WTC11 (cell line): ENCODE data around the gene GON7. TPM values are rescaled to one million over a fixed set of nuclear protein-coding genes. Genes with fewer than 3 reads are reported as not detected.

ENCODE experiments used
- ATAC-seq: fragments of 200-7000 bp; cut with Tn5 transposase; 2 replicates; pipeline ENCODE4 v1.10.0; 2021; ENCODE audit warnings: mild to moderate bottlenecking, moderate library complexity
- CTCF ChIA-PET: fragments of 300-600 bp; sonication (Branson Sonifier 250); formaldehyde crosslinking; loops from one replicate; lab custom pipeline; 2021; ENCODE audit warnings: antibody characterized with exemption; lab: Charles Lee
- POLR2A ChIA-PET: fragments of 350-600 bp; sonication (Branson Sonifier 250); formaldehyde crosslinking; loops from one replicate; lab custom pipeline; 2021; ENCODE audit warnings: antibody characterized with exemption; lab: Charles Lee
- DNase-seq: peaks from one replicate; pipeline ENCODE4 v3.0.0; 2021; ENCODE audit warnings: low spot score
- H3K27ac Mint-ChIP-seq: 2 replicates; pipeline ENCODE4 v1.8.0; 2021; ENCODE audit warnings: mixed read lengths
- H3K27me3 Mint-ChIP-seq: 2 replicates; pipeline ENCODE4 v1.8.0; 2021; ENCODE audit warnings: low read depth, mild to moderate bottlenecking, moderate library complexity, mixed read lengths
- H3K36me3 Mint-ChIP-seq: 2 replicates; pipeline ENCODE4 v1.8.0; 2021; ENCODE audit warnings: mixed read lengths
- H3K4me1 Mint-ChIP-seq: 2 replicates; pipeline ENCODE4 v1.8.0; 2022; ENCODE audit warnings: mixed read lengths
- H3K4me3 Mint-ChIP-seq: 2 replicates; pipeline ENCODE4 v1.8.0; 2021; ENCODE audit warnings: mild to moderate bottlenecking, moderate library complexity, mixed read lengths
- H3K9me3 Mint-ChIP-seq: 2 replicates; pipeline ENCODE4 v1.8.0; 2021; ENCODE audit warnings: mixed read lengths
- AFF4 ChIP-seq: sonication (generic); formaldehyde crosslinking; IDR thresholded peaks from 2 replicates; pipeline ENCODE4 v1.8.1; 2023; ENCODE audit warnings: mild to moderate bottlenecking, missing genetic modification reagents, borderline replicate concordance
- E2F1 ChIP-seq: sonication (generic); formaldehyde crosslinking; IDR thresholded peaks from 2 replicates; pipeline ENCODE4 v1.8.0; 2022; ENCODE audit warnings: mild to moderate bottlenecking, missing genetic modification reagents
- ELF4 ChIP-seq: sonication (generic); formaldehyde crosslinking; IDR thresholded peaks from 2 replicates; pipeline ENCODE4 v1.8.1; 2022; ENCODE audit warnings: low read depth, mild to moderate bottlenecking, moderate library complexity, missing genetic modification reagents
- FOXP1 ChIP-seq: sonication (generic); formaldehyde crosslinking; IDR thresholded peaks from 2 replicates; pipeline ENCODE4 v1.8.0; 2022; ENCODE audit warnings: missing genetic modification reagents, mild to moderate bottlenecking, moderate library complexity, borderline replicate concordance
- HMGA2 ChIP-seq: fragments of 250-450 bp; sonication (Bioruptor Pico); IDR thresholded peaks from 2 replicates; pipeline ENCODE4 v1.4.0; 2021; ENCODE audit warnings: mild to moderate bottlenecking, moderate library complexity
- JAZF1 ChIP-seq: fragments of 250-450 bp; sonication (Bioruptor Pico); IDR thresholded peaks from 2 replicates; pipeline ENCODE4 v1.9.0; 2021; ENCODE audit warnings: moderate library complexity, mild to moderate bottlenecking, inconsistent platforms
- KAT7 ChIP-seq: sonication (generic); formaldehyde crosslinking; IDR thresholded peaks from 2 replicates; pipeline ENCODE4 v1.8.1; 2023; ENCODE audit warnings: missing genetic modification reagents, mild to moderate bottlenecking, borderline replicate concordance
- NR2C2 ChIP-seq: sonication (generic); formaldehyde crosslinking; IDR thresholded peaks from 2 replicates; pipeline ENCODE4 v1.8.0; 2022; ENCODE audit warnings: mild to moderate bottlenecking, missing genetic modification reagents
- PREB ChIP-seq: sonication (generic); formaldehyde crosslinking; IDR thresholded peaks from 2 replicates; pipeline ENCODE4 v1.8.1; 2022; ENCODE audit warnings: mild to moderate bottlenecking, missing genetic modification reagents, moderate library complexity, borderline replicate concordance
- RORB ChIP-seq: fragments of 250-450 bp; sonication (Bioruptor Pico); IDR thresholded peaks from 2 replicates; pipeline ENCODE4 v1.9.0; 2021; ENCODE audit warnings: mild to moderate bottlenecking
- STAT6 ChIP-seq: sonication (generic); formaldehyde crosslinking; conservative IDR thresholded peaks from 2 replicates; pipeline ENCODE4 v1.8.1; 2023; ENCODE audit warnings: mild to moderate bottlenecking, low read depth, missing genetic modification reagents, moderate library complexity
- TEAD4 ChIP-seq: sonication (generic); formaldehyde crosslinking; IDR thresholded peaks from 2 replicates; pipeline ENCODE4 v1.8.0; 2022; ENCODE audit warnings: mild to moderate bottlenecking, missing genetic modification reagents
- ZNF138 ChIP-seq: sonication (generic); formaldehyde crosslinking; conservative IDR thresholded peaks from 2 replicates; pipeline ENCODE4 v1.8.1; 2022; ENCODE audit warnings: mild to moderate bottlenecking, moderate library complexity, missing genetic modification reagents
- ZNF263 ChIP-seq: sonication (generic); formaldehyde crosslinking; IDR thresholded peaks from 2 replicates; pipeline ENCODE4 v1.8.1; 2022; ENCODE audit warnings: low read depth, mild to moderate bottlenecking, moderate library complexity, missing genetic modification reagents
- ZNF396 ChIP-seq: fragments of 250-450 bp; sonication (Bioruptor Pico); IDR thresholded peaks from 2 replicates; pipeline ENCODE4 v1.8.0; 2021; ENCODE audit warnings: mild to moderate bottlenecking, moderate library complexity, borderline replicate concordance
- ZNF423 ChIP-seq: fragments of 250-450 bp; sonication (Bioruptor Pico); IDR thresholded peaks from 2 replicates; pipeline ENCODE4 v2.1.2; 2022; ENCODE audit warnings: mild to moderate bottlenecking, moderate library complexity
- ZNF671 ChIP-seq: fragments of 250-450 bp; sonication (Bioruptor Pico); IDR thresholded peaks from 2 replicates; pipeline ENCODE4 v1.8.0; 2021; ENCODE audit warnings: mild to moderate bottlenecking
- total RNA-seq: library from RNA; stranded (reverse); gene quantifications from 3 replicates; pipeline ENCODE4 v1.2.3, GENCODE V29; 2021
- TF ChIP-seq, protein P1 (sequence below): sonication (generic); formaldehyde crosslinking; IDR thresholded peaks from 2 replicates; pipeline ENCODE4 v1.8.0; 2022; ENCODE audit warnings: mild to moderate bottlenecking, missing genetic modification reagents
- TF ChIP-seq, protein P2 (sequence below): sonication (generic); formaldehyde crosslinking; IDR thresholded peaks from 2 replicates; pipeline ENCODE4 v1.8.0; 2023; ENCODE audit warnings: mild to moderate bottlenecking, missing genetic modification reagents

The GON7 gene
- total RNA-seq, 1 experiment from 2014 or later, result 7.4 TPM

DNA sequence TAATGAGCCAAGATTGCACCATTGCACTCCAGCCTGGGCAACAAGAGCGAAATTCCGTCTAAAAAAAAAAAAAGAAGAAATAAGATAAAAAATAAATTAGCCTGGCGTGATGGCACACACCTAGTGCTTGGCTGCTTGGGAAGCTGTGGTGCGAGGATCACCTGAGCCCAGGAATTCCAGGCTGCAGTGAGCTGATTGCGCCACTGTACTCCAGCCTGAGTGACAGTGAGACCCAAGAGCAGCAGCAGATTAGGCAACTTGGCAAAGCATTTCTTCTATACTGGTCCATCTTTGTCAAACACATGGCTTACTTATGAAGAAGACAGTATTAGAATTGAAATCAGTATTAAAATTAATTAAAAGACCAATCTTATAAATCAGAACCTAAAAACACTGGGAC, 6.3 kb downstream of the GON7 start:
- no peaks in the 10 kb centered on the region for H3K9me3 Mint-ChIP-seq
- TF ChIP-seq ELF4 (CRISPR knock-in tag), result no peak
- no peak for TF ChIP-seq ZNF423 (CRISPR knock-in tag)
- TF ChIP-seq KAT7 (CRISPR knock-in tag), result no peak
- TF ChIP-seq ZNF671 (CRISPR knock-in tag), result no peak
- TF ChIP-seq RORB (CRISPR knock-in tag), result no peak
- TF ChIP-seq ZNF263, result no peak
- no peak for TF ChIP-seq ZNF396 (CRISPR knock-in tag)
- TF ChIP-seq, protein P1, sequence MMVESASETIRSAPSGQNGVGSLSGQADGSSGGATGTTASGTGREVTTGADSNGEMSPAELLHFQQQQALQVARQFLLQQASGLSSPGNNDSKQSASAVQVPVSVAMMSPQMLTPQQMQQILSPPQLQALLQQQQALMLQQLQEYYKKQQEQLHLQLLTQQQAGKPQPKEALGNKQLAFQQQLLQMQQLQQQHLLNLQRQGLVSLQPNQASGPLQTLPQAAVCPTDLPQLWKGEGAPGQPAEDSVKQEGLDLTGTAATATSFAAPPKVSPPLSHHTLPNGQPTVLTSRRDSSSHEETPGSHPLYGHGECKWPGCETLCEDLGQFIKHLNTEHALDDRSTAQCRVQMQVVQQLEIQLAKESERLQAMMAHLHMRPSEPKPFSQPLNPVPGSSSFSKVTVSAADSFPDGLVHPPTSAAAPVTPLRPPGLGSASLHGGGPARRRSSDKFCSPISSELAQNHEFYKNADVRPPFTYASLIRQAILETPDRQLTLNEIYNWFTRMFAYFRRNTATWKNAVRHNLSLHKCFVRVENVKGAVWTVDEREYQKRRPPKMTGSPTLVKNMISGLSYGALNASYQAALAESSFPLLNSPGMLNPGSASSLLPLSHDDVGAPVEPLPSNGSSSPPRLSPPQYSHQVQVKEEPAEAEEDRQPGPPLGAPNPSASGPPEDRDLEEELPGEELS, result no peak
- no peak for TF ChIP-seq AFF4 (CRISPR knock-in tag)
- no peak for TF ChIP-seq E2F1 (CRISPR knock-in tag)
- TF ChIP-seq, protein P2, sequence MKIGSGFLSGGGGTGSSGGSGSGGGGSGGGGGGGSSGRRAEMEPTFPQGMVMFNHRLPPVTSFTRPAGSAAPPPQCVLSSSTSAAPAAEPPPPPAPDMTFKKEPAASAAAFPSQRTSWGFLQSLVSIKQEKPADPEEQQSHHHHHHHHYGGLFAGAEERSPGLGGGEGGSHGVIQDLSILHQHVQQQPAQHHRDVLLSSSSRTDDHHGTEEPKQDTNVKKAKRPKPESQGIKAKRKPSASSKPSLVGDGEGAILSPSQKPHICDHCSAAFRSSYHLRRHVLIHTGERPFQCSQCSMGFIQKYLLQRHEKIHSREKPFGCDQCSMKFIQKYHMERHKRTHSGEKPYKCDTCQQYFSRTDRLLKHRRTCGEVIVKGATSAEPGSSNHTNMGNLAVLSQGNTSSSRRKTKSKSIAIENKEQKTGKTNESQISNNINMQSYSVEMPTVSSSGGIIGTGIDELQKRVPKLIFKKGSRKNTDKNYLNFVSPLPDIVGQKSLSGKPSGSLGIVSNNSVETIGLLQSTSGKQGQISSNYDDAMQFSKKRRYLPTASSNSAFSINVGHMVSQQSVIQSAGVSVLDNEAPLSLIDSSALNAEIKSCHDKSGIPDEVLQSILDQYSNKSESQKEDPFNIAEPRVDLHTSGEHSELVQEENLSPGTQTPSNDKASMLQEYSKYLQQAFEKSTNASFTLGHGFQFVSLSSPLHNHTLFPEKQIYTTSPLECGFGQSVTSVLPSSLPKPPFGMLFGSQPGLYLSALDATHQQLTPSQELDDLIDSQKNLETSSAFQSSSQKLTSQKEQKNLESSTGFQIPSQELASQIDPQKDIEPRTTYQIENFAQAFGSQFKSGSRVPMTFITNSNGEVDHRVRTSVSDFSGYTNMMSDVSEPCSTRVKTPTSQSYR, result no peak
- TF ChIP-seq HMGA2 (CRISPR knock-in tag), result no peak
- TF ChIP-seq STAT6 (CRISPR knock-in tag), result no peak
- no peak for TF ChIP-seq ZNF138 (CRISPR knock-in tag)
- no peak for TF ChIP-seq PREB (CRISPR knock-in tag)
- no peak for TF ChIP-seq FOXP1 (CRISPR knock-in tag)
- TF ChIP-seq TEAD4 (CRISPR knock-in tag), result no peak
- no peak for TF ChIP-seq JAZF1 (CRISPR knock-in tag)
- TF ChIP-seq NR2C2 (CRISPR knock-in tag), result no peak
- TF ChIP-seq, all 79 proteins: peak for 0
- CTCF ChIA-PET, result interaction anchor here (0.7 to 1.1 kb wide), 3 partner anchors 16 to 19 kb away, joined by 3 to 4 read pairs (median 4); partner anchors contain the start of gene MOAP1
- H3K27me3 Mint-ChIP-seq, result no peaks in the 10 kb centered on the region
- H3K27ac Mint-ChIP-seq, result no peak overlapping the region
- DNase-seq (no peak), ATAC-seq (no peak; the same call in 1 of the 2 replicates)
- H3K4me1 Mint-ChIP-seq, result 0 out of 2 replicates have a peak, but pooled peaks cover under 1% of the 10 kb centered on the region
- no peak overlapping the region for H3K4me3 Mint-ChIP-seq
- POLR2A ChIA-PET, result interaction anchor here (0.7 to 0.8 kb wide), 2 partner anchors 9 to 108 kb away, joined by 3 read pairs; no protein-coding TSS in a partner anchor
- H3K36me3 Mint-ChIP-seq, result 0 out of 2 replicates have a peak, but pooled peaks cover 3% of the 10 kb centered on the region
